HAP-1 (cell line): ENCODE results near the gene HERC3.

Source experiments
- DNase-seq, 2 experiments: peaks; one replicate each; pipeline ENCODE4 v3.0.0-alpha.2; 2016 to 2020; ENCODE audit warnings: low spot score in 2 of 2
- H3K27me3 ChIP-seq: fragments of 250-450 bp; sonication (Bioruptor Pico); 2 replicates; pipeline ENCODE4 v1.5.1; 2020; ENCODE audit warnings: low read depth, mild to moderate bottlenecking, moderate library complexity
- H3K36me3 ChIP-seq: fragments of 250-450 bp; sonication (Bioruptor Pico); replicated peaks from 2 replicates; pipeline ENCODE4 v1.5.1; 2020; ENCODE audit warnings: mild to moderate bottlenecking
- H3K4me1 ChIP-seq: fragments of 250-450 bp; sonication (Bioruptor Pico); 2 replicates; pipeline ENCODE4 v1.5.1; 2020; ENCODE audit warnings: mild to moderate bottlenecking
- H3K4me3 ChIP-seq: fragments of 250-450 bp; sonication (Bioruptor Pico); 2 replicates; pipeline ENCODE4 v1.5.1; 2020; ENCODE audit warnings: mild to moderate bottlenecking, moderate library complexity
- H3K9me3 ChIP-seq: fragments of 250-450 bp; sonication (Bioruptor Pico); 2 replicates; pipeline ENCODE4 v1.5.1; 2020; ENCODE audit warnings: mild to moderate bottlenecking, moderate library complexity
- in situ Hi-C: fragments of 300-500 bp; cut with MboI; formaldehyde crosslinking; loops from 3 replicates; pipeline ENCODE4 v1.14.3; 2020; ENCODE audit warnings: low sequenced_read_pairs, inconsistent platforms, mixed read lengths

The HERC3 gene

GRCh38 chr4:88742561-88742960, 150.3 kb downstream of the HERC3 start:
- no peak for DNase-seq
- no peak overlapping the region for H3K4me3 ChIP-seq
- no peaks in the 10 kb centered on the region for H3K27me3 ChIP-seq
- no peaks in the 10 kb centered on the region for H3K9me3 ChIP-seq
- H3K4me1 ChIP-seq, result no peaks in the 10 kb centered on the region; the same call in 1 of the 2 replicates
- in situ Hi-C loops, result no loop called here
- no peaks in the 10 kb centered on the region for H3K36me3 ChIP-seq

- in situ Hi-C loops, result no loop called here
- Histone ChIP-seq H3K27me3 (no peaks in the 10 kb centered on the region), H3K4me3 (no peak overlapping the region), H3K9me3 (no peaks in the 10 kb centered on the region), H3K36me3 (peaks cover 6% of the 10 kb centered on the region), H3K4me1 (no peaks in the 10 kb centered on the region; the same call in 1 of the 2 replicates)
- no peak for DNase-seq
Observed at GRCh38 chr4:88743696-88744095, 151.4 kb downstream of the HERC3 start.

DNA sequence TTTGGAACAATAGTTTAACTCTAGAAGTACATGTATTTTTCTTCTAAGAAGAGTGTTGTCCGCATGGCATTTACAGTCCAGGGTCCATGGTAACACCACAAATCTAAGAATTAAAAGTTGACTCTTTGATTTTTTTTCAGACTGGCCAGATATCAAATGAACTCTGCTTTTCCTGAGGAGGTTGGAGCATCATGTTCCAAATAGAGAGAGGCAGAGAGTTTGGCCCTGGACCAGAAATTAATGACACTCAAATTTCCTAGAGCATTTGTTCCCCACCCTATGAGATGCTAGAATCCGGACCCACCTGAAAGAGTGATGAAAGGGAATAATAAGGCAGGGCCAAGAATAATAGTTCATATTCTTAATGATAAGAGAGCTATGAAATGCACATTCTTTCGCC, 152.3 kb downstream of the HERC3 start:
- H3K27me3 ChIP-seq, result no peaks in the 10 kb centered on the region
- DNase-seq, result no peak
- H3K4me1 ChIP-seq, result no peaks in the 10 kb centered on the region; the same call in 1 of the 2 replicates
- in situ Hi-C loops, result no loop called here
- H3K4me3 ChIP-seq, result no peak overlapping the region
- peaks cover 15% of the 10 kb centered on the region for H3K36me3 ChIP-seq
- H3K9me3 ChIP-seq, result no peaks in the 10 kb centered on the region

DNA sequence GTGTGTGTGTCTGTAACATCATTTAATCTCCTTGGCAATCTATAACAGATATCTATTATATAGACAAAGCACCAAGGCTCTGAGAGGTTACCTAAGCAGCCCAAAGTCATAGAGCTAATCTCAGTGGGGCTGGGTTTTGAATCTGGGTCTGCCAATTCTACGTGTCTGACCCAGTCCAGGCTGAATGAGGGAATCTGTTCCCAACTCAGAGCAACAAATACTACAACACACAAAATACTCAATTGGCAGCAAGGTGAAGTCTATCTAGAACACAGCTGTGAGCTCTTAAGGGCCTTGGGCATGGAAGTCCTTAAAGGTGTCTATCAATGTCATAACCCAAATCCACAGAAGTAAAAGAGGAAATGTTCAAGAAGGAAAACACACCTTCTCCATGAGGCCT, 152.9 kb downstream of the HERC3 start:
- no peak overlapping the region for H3K4me3 ChIP-seq
- H3K9me3 ChIP-seq, result no peaks in the 10 kb centered on the region
- no peak for DNase-seq
- in situ Hi-C loops, result no loop called here
- H3K4me1 ChIP-seq, result no peaks in the 10 kb centered on the region; the same call in 1 of the 2 replicates
- no peaks in the 10 kb centered on the region for H3K27me3 ChIP-seq
- H3K36me3 ChIP-seq, result peaks cover 16% of the 10 kb centered on the region

DNA sequence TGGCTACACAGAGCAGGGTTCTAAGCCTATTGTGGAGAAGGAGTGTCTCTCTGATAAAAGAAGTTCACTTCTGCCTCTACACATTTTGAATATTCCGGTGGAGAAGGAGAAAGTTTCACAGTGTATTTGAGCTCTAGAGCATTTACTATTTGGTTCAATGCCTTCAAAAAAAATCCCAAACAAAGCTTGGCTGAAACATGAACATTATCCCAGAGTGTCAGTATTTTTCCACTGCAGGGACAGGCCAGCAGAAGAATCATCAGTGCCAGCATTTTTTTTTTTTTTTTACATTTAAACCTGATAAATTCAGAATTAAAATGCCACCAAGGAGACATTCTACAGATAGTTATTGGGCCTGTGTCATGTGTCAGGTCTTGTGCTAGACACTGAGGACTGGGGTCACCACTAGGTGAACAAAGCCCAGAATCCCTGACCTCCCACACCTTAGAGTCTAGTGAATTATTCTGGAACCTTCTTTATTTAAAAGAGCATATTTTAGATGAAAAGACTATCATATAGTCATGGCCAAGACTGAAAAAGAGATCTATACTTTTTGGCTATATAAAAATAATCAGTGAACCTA, 153.4 kb downstream of the HERC3 start:
- in situ Hi-C loops, result no loop called here
- Histone ChIP-seq H3K4me3 (no peak overlapping the region), H3K4me1 (no peaks in the 10 kb centered on the region; the same call in 1 of the 2 replicates), H3K9me3 (no peaks in the 10 kb centered on the region), H3K27me3 (no peaks in the 10 kb centered on the region), H3K36me3 (peaks cover 16% of the 10 kb centered on the region)
- DNase-seq, result no peak

GRCh38 chr4:88746206-88746605, 153.9 kb downstream of the HERC3 start:
- no peak overlapping the region for H3K4me3 ChIP-seq
- in situ Hi-C loops, result no loop called here
- DNase-seq, result no peak
- H3K36me3 ChIP-seq, result peaks cover 16% of the 10 kb centered on the region
- no peaks in the 10 kb centered on the region; the same call in 1 of the 2 replicates for H3K4me1 ChIP-seq
- no peaks in the 10 kb centered on the region for H3K9me3 ChIP-seq
- no peaks in the 10 kb centered on the region for H3K27me3 ChIP-seq

DNA sequence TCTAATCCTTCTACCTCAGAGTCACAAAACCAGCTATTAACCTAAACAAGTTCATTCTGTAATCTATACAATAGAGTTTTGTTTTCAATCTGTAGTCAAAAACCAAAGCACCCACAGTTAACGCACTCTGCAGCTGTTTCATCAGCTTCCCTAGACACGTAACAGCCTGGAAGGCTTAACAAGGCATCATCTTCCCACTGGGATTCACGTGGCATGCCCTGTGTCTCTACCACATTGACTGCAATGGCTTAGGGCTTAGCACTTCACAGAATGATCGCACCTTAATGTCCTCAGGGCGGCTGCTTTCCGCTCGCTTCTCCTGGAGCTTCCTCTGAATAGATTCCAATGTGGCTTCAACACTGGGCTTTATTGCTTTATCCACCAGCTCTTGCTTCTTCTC, 155.1 kb downstream of the HERC3 start:
- H3K36me3 ChIP-seq, result peaks cover 16% of the 10 kb centered on the region
- H3K9me3 ChIP-seq, result no peaks in the 10 kb centered on the region
- H3K4me1 ChIP-seq, result peaks cover 3% of the 10 kb centered on the region; the same call in 1 of the 2 replicates
- H3K27me3 ChIP-seq, result no peaks in the 10 kb centered on the region
- in situ Hi-C loops, result no loop called here
- DNase-seq, result no peak
- H3K4me3 ChIP-seq, result no peak overlapping the region

DNA sequence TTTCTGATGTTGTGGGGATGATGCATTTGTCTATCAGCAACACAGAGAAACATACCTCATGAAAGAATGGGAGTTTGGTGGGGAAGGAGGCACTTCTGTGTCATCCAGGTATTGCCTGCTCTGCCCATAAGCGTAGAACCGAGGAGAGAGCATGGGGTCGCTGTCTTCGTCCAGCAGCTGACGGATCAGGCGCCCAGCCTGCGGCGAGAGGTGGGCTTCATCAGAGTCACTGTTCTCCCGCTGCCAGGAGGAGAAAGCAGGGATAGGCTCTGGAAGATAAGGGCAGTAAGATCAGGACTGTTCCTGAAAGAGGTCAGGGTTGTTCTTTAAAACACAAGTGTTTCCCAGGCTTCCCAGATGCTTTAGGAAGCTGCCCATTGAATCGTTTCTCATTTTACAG, 158.1 kb downstream of the HERC3 start:
- Histone ChIP-seq H3K36me3 (peaks cover 16% of the 10 kb centered on the region), H3K4me1 (peaks cover 3% of the 10 kb centered on the region; the same call in 1 of the 2 replicates), H3K4me3 (no peak overlapping the region), H3K9me3 (no peaks in the 10 kb centered on the region), H3K27me3 (no peaks in the 10 kb centered on the region)
- DNase-seq, result no peak
- in situ Hi-C loops, result no loop called here

- no peaks in the 10 kb centered on the region for H3K9me3 ChIP-seq
- H3K27me3 ChIP-seq, result no peaks in the 10 kb centered on the region
- no peak overlapping the region for H3K4me3 ChIP-seq
- peaks cover 16% of the 10 kb centered on the region for H3K36me3 ChIP-seq
- H3K4me1 ChIP-seq, result peaks cover 3% of the 10 kb centered on the region; the same call in 1 of the 2 replicates
- in situ Hi-C loops, result no loop called here
- DNase-seq, result no peak
Observed at GRCh38 chr4:88751258-88752075, 159.2 kb downstream of the HERC3 start.

DNA sequence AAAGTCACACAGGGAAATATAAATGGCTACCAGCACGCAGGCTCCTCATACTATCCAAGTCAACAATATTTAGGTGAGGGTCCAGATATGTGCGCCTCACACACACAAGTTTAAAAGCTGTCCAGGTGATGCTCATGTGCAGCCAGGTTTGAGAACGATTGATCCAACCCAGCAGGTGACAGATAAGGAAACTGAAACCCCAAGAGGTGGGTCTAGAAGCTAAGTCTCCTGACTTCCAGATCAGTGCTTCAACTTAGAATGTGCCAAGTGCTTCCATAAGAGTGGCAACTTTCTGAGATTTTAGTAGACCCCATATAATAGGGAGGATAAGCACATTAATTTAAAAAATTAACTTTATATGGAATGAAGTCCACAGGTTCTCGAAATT, 159.8 kb downstream of the HERC3 start:
- Histone ChIP-seq H3K4me1 (peaks cover 3% of the 10 kb centered on the region; the same call in 1 of the 2 replicates), H3K27me3 (no peaks in the 10 kb centered on the region), H3K36me3 (peaks cover 16% of the 10 kb centered on the region), H3K4me3 (no peak overlapping the region), H3K9me3 (no peaks in the 10 kb centered on the region)
- in situ Hi-C loops, result no loop called here
- no peak for DNase-seq

DNA sequence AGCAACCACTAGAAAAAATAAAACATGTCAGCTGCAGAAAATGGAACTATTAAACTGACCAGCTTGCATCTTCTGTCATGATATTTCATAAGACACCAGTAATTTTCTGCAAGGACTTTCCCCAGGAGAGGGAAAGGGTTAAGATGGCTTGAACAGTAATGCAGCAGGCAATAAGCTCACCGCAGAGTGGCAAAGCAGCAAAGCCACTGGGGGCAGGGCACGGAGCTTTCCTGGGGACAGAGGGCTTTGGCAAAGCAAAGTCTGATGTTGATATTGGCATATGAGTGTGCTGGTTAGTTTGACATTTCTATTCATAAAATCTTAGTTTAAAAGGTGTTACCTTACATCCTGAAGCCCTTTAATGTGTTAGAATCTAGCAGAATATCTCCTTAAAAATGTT, 160.5 kb downstream of the HERC3 start:
- 0 out of 2 replicates have a peak, but pooled peaks cover 3% of the 10 kb centered on the region for H3K4me1 ChIP-seq
- no peak overlapping the region for H3K4me3 ChIP-seq
- H3K9me3 ChIP-seq, result no peaks in the 10 kb centered on the region
- DNase-seq, result no peak
- H3K36me3 ChIP-seq, result peaks cover 16% of the 10 kb centered on the region
- in situ Hi-C loops, result no loop called here
- no peaks in the 10 kb centered on the region for H3K27me3 ChIP-seq

- no peak for DNase-seq
- H3K36me3 ChIP-seq, result peaks cover 8% of the 10 kb centered on the region
- H3K4me1 ChIP-seq, result peaks cover 3% of the 10 kb centered on the region; the same call in 1 of the 2 replicates
Observed at GRCh38 chr4:88753658-88754571, 161.6 kb downstream of the HERC3 start.

GRCh38 chr4:88754796-88755195, 162.5 kb downstream of the HERC3 start:
- Histone ChIP-seq H3K9me3 (no peaks in the 10 kb centered on the region), H3K4me3 (no peak overlapping the region)
- in situ Hi-C loops, result no loop called here

More at GRCh38 chr4:88753658-88754571, 161.6 kb downstream of the HERC3 start:
- no peaks in the 10 kb centered on the region for H3K27me3 ChIP-seq
- in situ Hi-C loops, result no loop called here
- H3K9me3 ChIP-seq, result no peaks in the 10 kb centered on the region
- H3K4me3 ChIP-seq, result no peak overlapping the region

More at GRCh38 chr4:88754796-88755195, 162.5 kb downstream of the HERC3 start:
- peaks cover 12% of the 10 kb centered on the region for H3K4me1 ChIP-seq
- H3K36me3 ChIP-seq, result no peaks in the 10 kb centered on the region; the same call in 1 of the 2 replicates
- DNase-seq, result no peak
- H3K27me3 ChIP-seq, result no peaks in the 10 kb centered on the region
